Lung (tissue), 12 donors: ENCODE data around the gene NIPBL. TPM values are rescaled to one million over a fixed set of nuclear protein-coding genes. Genes with fewer than 3 reads are reported as not detected.
A peak's percentile ranks its signal among the peaks of the same experiment; 100 is the strongest.

Source experiments
- ATAC-seq: fragments of 200-7000 bp; cut with Tn5 transposase; one replicate; pipeline ENCODE4 v1.9.1; 2020; ENCODE audit warnings: moderate number of reproducible peaks; ENCODE audit not compliant: insufficient read depth, low FRiP score
- DNase-seq, 3 donors: peaks; one replicate each; pipeline ENCODE4 v3.0.0-alpha.2; 2013 to 2017
- H3K27ac ChIP-seq, 2 donors: one replicate each; pipeline ENCODE4 v1.5.1; 2013; ENCODE audit warnings: mild to moderate bottlenecking in 2 of 2, moderate library complexity in 2 of 2, control low read depth in 1 of 2, inconsistent platforms in 1 of 2, low read depth in 1 of 2, low read length in 1 of 2
- H3K27me3 ChIP-seq, 3 donors: one replicate each; pipeline ENCODE4 v1.5.1; 2013; ENCODE audit warnings: low read length in 2 of 3; ENCODE audit not compliant: control insufficient read depth in 3 of 3, insufficient read depth in 3 of 3
- H3K36me3 ChIP-seq, 4 donors: one replicate each; pipeline ENCODE4 v1.5.1; 2013; ENCODE audit warnings: low read length in 4 of 4, mild to moderate bottlenecking in 1 of 4, moderate library complexity in 1 of 4; ENCODE audit not compliant: control insufficient read depth in 4 of 4, insufficient read depth in 4 of 4
- H3K4me1 ChIP-seq, 5 donors: one replicate each; pipeline ENCODE4 v1.5.1; 2013; ENCODE audit warnings: low read length in 5 of 5, mild to moderate bottlenecking in 2 of 5, moderate library complexity in 1 of 5; ENCODE audit not compliant: control insufficient read depth in 5 of 5, insufficient read depth in 5 of 5
- H3K4me3 ChIP-seq: one replicate; pipeline ENCODE4 v1.5.1; 2013; ENCODE audit warnings: mild to moderate bottlenecking, control low read depth, moderate library complexity
- H3K9ac ChIP-seq, 2 donors: one replicate each; pipeline ENCODE4 v1.5.1; 2013; ENCODE audit warnings: low read length in 2 of 2, control low read depth in 1 of 2; ENCODE audit not compliant: insufficient read depth in 1 of 2
- H3K9me3 ChIP-seq, 4 donors: one replicate each; pipeline ENCODE4 v1.5.1; 2013; ENCODE audit warnings: low read length in 3 of 4, mild to moderate bottlenecking in 1 of 4, moderate library complexity in 1 of 4; ENCODE audit not compliant: control insufficient read depth in 4 of 4, insufficient read depth in 3 of 4
- WGBS, 2 donors: extraction: QIAGEN DNeasy Blood & Tissue Kit; methylation state at CpG; one replicate each; pipeline ENCODE4 v1.1.7; 2013; 5-methylcytosine and 5-hydroxymethylcytosine counted together
- polyA plus RNA-seq, 2 donors: library from polyadenylated mRNA; stranded (reverse); fragments of 200-250 nt; gene quantifications; one replicate each; pipeline ENCODE4 v1.2.1, GENCODE V29; 2013
- total RNA-seq, 2 donors: library from RNA; depleted of rRNA in 1 of 2; stranded (reverse); fragments of >200 nt in 1 of 2; gene quantifications; one replicate each; pipeline ENCODE4 v1.2.1, GENCODE V29; 2014 to 2021
- TF ChIP-seq, protein P1 (sequence below): IDR thresholded peaks from 2 replicates; pipeline ENCODE4 v1.5.1; 2012; ENCODE audit warnings: mild to moderate bottlenecking; ENCODE audit errors: control extremely low read depth, extremely low read depth
- donor health status: control.
- donor health status: control.
- donor health status: Bipolar disorder and iron deficiency.
- donor health status: healthy.
- donor health status: DM: yes; HTN: yes; CAD: no.

NIPBL gene
- total and polyA plus RNA-seq, 4 donors, result 13.7 to 124 (median 32.4) TPM

DNA sequence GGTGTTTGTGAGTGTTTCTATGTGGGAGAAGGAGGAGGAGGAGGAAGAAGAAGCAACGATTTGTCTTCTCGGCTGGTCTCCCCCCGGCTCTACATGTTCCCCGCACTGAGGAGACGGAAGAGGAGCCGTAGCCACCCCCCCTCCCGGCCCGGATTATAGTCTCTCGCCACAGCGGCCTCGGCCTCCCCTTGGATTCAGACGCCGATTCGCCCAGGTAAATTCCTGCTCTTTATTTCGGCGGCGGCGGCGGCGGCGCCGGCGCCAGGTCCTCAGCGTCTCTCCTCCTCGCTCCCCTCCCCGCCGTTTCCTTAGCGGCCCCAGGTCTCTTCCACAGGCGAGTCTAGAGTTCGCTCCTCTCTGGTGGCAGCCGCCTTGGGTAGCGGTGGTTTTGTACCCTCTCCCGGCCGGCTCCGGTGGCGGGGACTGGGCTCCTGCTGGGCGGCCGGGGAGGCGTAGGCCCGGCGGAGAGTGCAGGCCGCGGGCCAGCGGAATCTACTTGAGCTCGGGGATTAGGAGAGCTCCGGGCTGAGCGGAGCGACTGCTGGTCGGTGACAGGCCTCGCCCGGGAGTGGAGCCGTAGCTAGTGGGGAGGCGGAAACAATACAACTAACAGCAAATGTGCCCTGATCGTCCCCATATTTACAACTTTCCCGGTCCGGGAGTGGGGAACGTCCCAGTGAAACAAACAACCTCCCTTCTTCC lies 547 bp downstream of the NIPBL start:
- ATAC-seq, result peak; percentile 41
- peak overlapping the region; percentile 89 for H3K4me3 ChIP-seq
- DNase-seq, result peak; percentile 72 to 79 (median 76)

DNA sequence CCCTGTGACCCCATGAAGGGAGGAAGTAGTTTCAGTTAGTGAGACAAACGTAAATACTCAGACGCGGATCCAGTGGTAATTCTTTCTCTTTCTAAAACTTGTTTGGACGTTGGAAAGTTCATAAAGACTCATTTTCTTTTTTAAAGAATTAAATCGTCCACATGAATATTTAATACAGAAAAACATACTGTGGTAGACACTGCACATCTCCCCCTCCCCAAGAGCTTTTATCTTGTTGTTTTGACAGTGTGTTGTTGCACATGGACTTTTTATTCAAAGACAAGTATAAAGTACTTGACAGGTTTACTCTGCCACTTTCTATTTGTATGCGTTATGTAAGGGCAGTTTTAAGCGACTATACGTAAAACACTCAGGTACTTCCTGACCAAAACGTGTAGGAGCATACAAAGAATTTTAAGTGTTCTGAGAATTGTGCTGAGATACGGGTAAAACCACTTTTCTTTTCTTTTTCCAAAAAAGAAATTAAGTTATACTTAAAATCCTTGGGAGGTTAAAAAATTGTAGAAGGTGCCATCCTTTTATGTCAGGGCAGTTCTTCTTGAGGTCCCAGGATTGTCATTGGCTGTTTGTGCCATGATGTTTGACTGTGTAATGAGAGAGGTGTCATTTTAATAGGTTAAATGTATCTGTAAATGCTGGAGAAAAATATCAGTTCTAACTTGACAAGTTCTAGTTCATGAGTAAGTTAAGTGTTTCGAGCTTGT lies 1.3 kb downstream of the NIPBL start:
- Histone ChIP-seq H3K27ac (peak overlapping the region; percentile 96 to 99), H3K9ac (peak overlapping the region; percentile 63 to 100), H3K4me3 (peak overlapping the region; percentile 89), H3K27me3 (no peaks in the 10 kb centered on the region), H3K36me3 (peaks cover 0 to 4% (median 0%) of the 10 kb centered on the region in 4 donors), H3K4me1 (peaks cover 0 to 41% (median 10%) of the 10 kb centered on the region in 5 donors), H3K9me3 (no peaks in the 10 kb centered on the region)
- WGBS, 2 donors, result 0% methylated on average over 11 of the region's 11 CpGs
- DNase-seq (peak in 2 of 3 donors; percentile 63 to 64), ATAC-seq (no peak)
- TF ChIP-seq, protein P1, sequence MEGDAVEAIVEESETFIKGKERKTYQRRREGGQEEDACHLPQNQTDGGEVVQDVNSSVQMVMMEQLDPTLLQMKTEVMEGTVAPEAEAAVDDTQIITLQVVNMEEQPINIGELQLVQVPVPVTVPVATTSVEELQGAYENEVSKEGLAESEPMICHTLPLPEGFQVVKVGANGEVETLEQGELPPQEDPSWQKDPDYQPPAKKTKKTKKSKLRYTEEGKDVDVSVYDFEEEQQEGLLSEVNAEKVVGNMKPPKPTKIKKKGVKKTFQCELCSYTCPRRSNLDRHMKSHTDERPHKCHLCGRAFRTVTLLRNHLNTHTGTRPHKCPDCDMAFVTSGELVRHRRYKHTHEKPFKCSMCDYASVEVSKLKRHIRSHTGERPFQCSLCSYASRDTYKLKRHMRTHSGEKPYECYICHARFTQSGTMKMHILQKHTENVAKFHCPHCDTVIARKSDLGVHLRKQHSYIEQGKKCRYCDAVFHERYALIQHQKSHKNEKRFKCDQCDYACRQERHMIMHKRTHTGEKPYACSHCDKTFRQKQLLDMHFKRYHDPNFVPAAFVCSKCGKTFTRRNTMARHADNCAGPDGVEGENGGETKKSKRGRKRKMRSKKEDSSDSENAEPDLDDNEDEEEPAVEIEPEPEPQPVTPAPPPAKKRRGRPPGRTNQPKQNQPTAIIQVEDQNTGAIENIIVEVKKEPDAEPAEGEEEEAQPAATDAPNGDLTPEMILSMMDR, result no peak

More for the DNA sequence above, 547 bp downstream of the NIPBL start:
- H3K36me3 ChIP-seq, result peaks cover 0 to 4% (median under 1%) of the 10 kb centered on the region in 4 donors
- WGBS, 2 donors, result 0 to 1% methylated on average over 45 to 57 of the region's 57 CpGs
- H3K4me1 ChIP-seq, result peaks cover 0 to 41% (median 6%) of the 10 kb centered on the region in 5 donors
- H3K9me3 ChIP-seq, result no peaks in the 10 kb centered on the region
- TF ChIP-seq, protein P1, result no peak
- peak overlapping the region; percentile 63 to 100 for H3K9ac ChIP-seq
- peak overlapping the region; percentile 96 to 99 for H3K27ac ChIP-seq
- H3K27me3 ChIP-seq, result no peaks in the 10 kb centered on the region

DNA sequence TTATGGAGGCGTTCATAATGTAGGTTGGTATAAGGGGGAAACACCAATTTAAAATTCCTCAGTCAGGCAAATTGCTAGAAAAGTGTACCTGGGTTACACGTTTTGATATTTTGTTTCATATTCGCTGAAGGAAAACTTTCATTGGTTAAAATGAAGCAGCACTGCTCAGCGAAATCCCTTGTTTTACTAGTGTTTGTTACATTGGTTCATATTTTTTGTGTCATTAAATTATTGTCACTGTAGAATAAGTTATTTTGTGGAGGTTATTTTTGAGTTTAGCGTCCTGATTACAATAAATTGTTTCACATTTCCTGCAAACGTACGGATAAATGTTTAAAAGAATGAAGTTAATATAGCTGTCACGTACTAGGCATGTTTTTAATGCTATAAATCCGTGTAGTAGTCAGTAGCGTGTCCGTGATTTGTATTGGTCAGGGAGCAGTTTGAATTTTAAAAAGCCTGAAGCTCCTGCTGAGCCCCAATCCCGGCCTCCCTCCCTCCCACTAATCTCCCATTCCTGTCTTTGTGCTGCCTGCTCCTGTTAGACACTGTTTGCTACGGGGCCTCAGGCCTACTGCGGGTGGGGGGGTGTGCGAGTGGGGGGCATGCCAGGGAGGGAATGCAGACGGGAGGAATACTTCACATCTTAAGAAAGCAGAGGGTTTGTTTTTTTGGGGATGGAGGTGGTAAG lies 2.0 kb downstream of the NIPBL start:
- Histone ChIP-seq H3K27me3 (no peaks in the 10 kb centered on the region), H3K9ac (peak overlapping the region; percentile 63 to 100), H3K4me1 (peaks cover 0 to 37% (median 10%) of the 10 kb centered on the region in 5 donors), H3K36me3 (peaks cover 0 to 4% (median 0%) of the 10 kb centered on the region in 4 donors), H3K4me3 (no peak overlapping the region), H3K27ac (peak overlapping the region in 1 of 2 donors; percentile 51), H3K9me3 (no peaks in the 10 kb centered on the region)
- WGBS, 2 donors, result 2% methylated on average over 16 of the region's 16 CpGs
- TF ChIP-seq, protein P1, result no peak
- ATAC-seq (no peak), DNase-seq (peak; percentile 63 to 81 (median 78))
